ENCODE measurements around the gene LRP8.

- TF ChIP-seq EZH2 (IDR thresholded peaks at IDR 0.05; ENCODE audit: insufficient read depth, poor library complexity, severe bottlenecking) (no peak), EZH2phosphoT487 (IDR thresholded peaks at IDR 0.05; ENCODE audit: insufficient read depth, low read depth) (no peak)
Measured at GRCh38 chr1:53288002-53288789, 39.7 kb downstream of the LRP8 start.

Measured in GM23248 (cell line).